GM18951 (cell line): ENCODE measurements around the gene BTBD19.

Experiments used
- POLR2A ChIP-seq: IDR thresholded peaks from 4 replicates; pipeline ENCODE4 v1.6.1; 2011; ENCODE audit warnings: mild to moderate bottlenecking; ENCODE audit not compliant: insufficient read length, insufficient read depth; ENCODE audit errors: extremely low read depth
- in situ Hi-C: fragments of 300-500 bp; cut with MboI; formaldehyde crosslinking; loops from one replicate; pipeline ENCODE4 v1.12.0; 2022; ENCODE audit warnings: low sequenced_read_pairs, mixed read lengths, inconsistent platforms; ENCODE audit not compliant: unreplicated experiment

The BTBD19 gene

GRCh38 chr1:44807364-44808062 is 810 bp upstream of the BTBD19 start:
- TF ChIP-seq POLR2A: peak; percentile 36
- in situ Hi-C loops: loop anchor here (25.0 kb wide), 1 partner anchor 680 kb away; the partner anchor contains the start of gene TESK2

- in situ Hi-C loops: loop anchor here (25.0 kb wide), 1 partner anchor 678 kb away; the partner anchor contains the start of gene TESK2
- TF ChIP-seq POLR2A: no peak
Observed at GRCh38 chr1:44808938-44809917, 905 bp downstream of the BTBD19 start.

- TF ChIP-seq POLR2A: no peak
- in situ Hi-C loops: loop anchor here (25.0 kb wide), 1 partner anchor 677 kb away; the partner anchor contains the start of gene TESK2
Observed at GRCh38 chr1:44810101-44810761, 1.9 kb downstream of the BTBD19 start.

GRCh38 chr1:44810762-44811105 is 2.4 kb downstream of the BTBD19 start:
- in situ Hi-C loops: loop anchor here (25.0 kb wide), 1 partner anchor 677 kb away; the partner anchor contains the start of gene TESK2

- in situ Hi-C loops: loop anchor here (25.0 kb wide), 1 partner anchor 676 kb away; the partner anchor contains the start of gene TESK2
- TF ChIP-seq POLR2A: no peak
Observed at GRCh38 chr1:44811234-44811633, 2.9 kb downstream of the BTBD19 start.

- TF ChIP-seq POLR2A: no peak
- in situ Hi-C loops: loop anchor here (25.0 kb wide), 1 partner anchor 674 kb away; the partner anchor contains the start of gene TESK2
Observed at GRCh38 chr1:44812822-44813543, 4.7 kb downstream of the BTBD19 start.

GRCh38 chr1:44815926-44816325 is 7.6 kb downstream of the BTBD19 start:
- in situ Hi-C loops: loop anchor here (25.0 kb wide), 1 partner anchor 671 kb away; the partner anchor contains the start of gene TESK2

GRCh38 chr1:44817307-44817706 is 9.0 kb downstream of the BTBD19 start:
- in situ Hi-C loops: loop anchor here (25.0 kb wide), 1 partner anchor 670 kb away; the partner anchor contains the start of gene TESK2
- TF ChIP-seq POLR2A: no peak

- in situ Hi-C loops: loop anchor here (25.0 kb wide), 1 partner anchor 669 kb away; the partner anchor contains the start of gene TESK2
- no peak for TF ChIP-seq POLR2A
Observed at GRCh38 chr1:44817771-44818495, 9.6 kb downstream of the BTBD19 start.

- in situ Hi-C loops: loop anchor here (25.0 kb wide), 1 partner anchor 668 kb away; the partner anchor contains the start of gene TESK2
- TF ChIP-seq POLR2A: no peak
Observed at GRCh38 chr1:44819196-44819607, 10.9 kb downstream of the BTBD19 start.

GRCh38 chr1:44819608-44820327 is 11.4 kb downstream of the BTBD19 start:
- in situ Hi-C loops: loop anchor here (25.0 kb wide), 1 partner anchor 668 kb away; the partner anchor contains the start of gene TESK2
- peak; percentile 99 for TF ChIP-seq POLR2A
